MG63 (cell line): ENCODE measurements around the gene TMEM178B. TPM values are rescaled to one million over a fixed set of nuclear protein-coding genes. Genes with fewer than 3 reads are reported as not detected.
"Not testable (repeated sequence)": the region's sequence is repeated elsewhere in the genome, so short reads cannot be mapped to it uniquely, and the experiment has no call there.

ENCODE experiments used
- DNase-seq: peaks from one replicate; pipeline ENCODE4 v3.0.0-alpha.2; 2020
- H3K27me3 ChIP-seq: fragments of 250-450 bp; sonication (Bioruptor Pico); 2 replicates; pipeline ENCODE4 v1.5.1; 2020; ENCODE audit warnings: mild to moderate bottlenecking, moderate library complexity
- H3K36me3 ChIP-seq: fragments of 250-450 bp; sonication (Bioruptor Pico); 2 replicates; pipeline ENCODE4 v1.5.1; 2020; ENCODE audit warnings: mild to moderate bottlenecking, moderate library complexity
- H3K4me3 ChIP-seq: fragments of 250-450 bp; sonication (Bioruptor Pico); 2 replicates; pipeline ENCODE4 v1.5.1; 2020; ENCODE audit warnings: mild to moderate bottlenecking, moderate library complexity
- H3K9me3 ChIP-seq: fragments of 250-450 bp; sonication (Bioruptor Pico); 2 replicates; pipeline ENCODE4 v1.5.1; 2020; ENCODE audit warnings: mild to moderate bottlenecking, moderate library complexity
- total RNA-seq: library from RNA; depleted of rRNA; stranded (reverse); fragments of >200 nt; shearing (Covaris generic); gene quantifications from 2 replicates; pipeline ENCODE4 v1.2.3, GENCODE V29; 2014; ENCODE audit warnings: low replicate concordance

Gene TMEM178B
- total RNA-seq, 1 experiment from 2014 or later: 0.10 TPM

DNA sequence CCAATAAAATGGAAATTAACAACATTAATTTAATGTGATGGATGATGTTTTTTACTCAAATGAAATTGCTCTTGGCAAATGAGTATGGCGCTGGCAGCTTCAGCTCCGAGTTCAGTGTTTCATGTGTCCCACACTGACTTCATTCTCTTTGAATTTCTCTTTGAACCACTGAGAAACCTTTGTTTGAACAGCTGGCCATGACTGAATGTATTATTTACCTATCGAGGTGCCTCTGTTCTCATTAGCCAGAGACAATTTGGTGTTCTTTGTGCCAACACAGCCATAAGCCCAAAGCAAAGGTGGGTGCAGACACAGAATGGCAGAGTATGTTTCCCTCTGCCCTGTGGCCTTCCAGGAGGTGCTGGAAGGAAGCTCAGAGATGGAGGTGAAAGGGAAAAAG is 42.1 kb downstream of the TMEM178B start:
- H3K4me3 ChIP-seq: no peak overlapping the region
- H3K9me3 ChIP-seq: no peaks in the 10 kb centered on the region
- no peaks in the 10 kb centered on the region for H3K36me3 ChIP-seq
- no peaks in the 10 kb centered on the region for H3K27me3 ChIP-seq
- no peak for DNase-seq

DNA sequence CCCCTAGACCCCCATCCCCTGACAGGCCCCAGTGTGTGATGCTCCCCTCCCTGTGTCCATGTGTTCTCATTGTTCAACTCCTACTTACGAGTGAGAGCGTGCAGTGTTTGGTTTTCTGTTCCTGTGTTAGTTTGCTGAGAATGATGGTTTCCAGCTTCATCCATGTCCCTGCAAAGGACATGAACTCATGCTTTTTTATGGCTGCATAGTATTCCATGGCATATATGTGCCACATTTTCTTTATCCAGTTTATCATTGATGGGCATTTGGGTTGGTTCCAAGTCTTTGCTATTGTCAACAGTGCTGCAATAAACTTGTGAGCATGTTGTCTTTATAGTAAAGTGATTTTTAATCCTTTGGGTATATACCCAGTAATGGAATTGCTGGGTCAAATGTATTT is 42.8 kb downstream of the TMEM178B start:
- not testable (repeated sequence) for H3K9me3 ChIP-seq, H3K36me3 ChIP-seq, DNase-seq, H3K27me3 ChIP-seq, H3K4me3 ChIP-seq

DNA sequence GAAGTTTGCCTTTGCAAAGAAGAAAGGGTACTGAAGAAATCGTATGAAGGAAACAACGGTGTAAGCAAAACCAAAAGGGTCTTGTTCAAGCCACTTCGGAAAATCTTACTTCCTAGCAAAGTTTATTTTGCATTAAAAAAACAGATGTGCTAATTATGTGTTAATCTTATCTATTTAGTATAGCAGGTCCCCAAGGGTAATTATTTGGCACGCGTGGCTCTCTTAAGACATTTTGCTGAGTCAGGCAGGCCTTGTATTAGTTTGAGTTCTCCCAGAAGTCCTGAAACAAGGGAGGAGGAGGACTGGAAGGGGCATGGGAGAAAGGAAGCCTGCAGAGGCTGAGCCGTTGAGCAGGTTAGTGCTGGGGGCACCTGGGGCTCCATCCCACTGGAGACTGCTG is 44.9 kb downstream of the TMEM178B start:
- DNase-seq: no peak
- Histone ChIP-seq H3K36me3 (no peaks in the 10 kb centered on the region), H3K4me3 (no peak overlapping the region), H3K27me3 (no peaks in the 10 kb centered on the region), H3K9me3 (no peaks in the 10 kb centered on the region)

DNA sequence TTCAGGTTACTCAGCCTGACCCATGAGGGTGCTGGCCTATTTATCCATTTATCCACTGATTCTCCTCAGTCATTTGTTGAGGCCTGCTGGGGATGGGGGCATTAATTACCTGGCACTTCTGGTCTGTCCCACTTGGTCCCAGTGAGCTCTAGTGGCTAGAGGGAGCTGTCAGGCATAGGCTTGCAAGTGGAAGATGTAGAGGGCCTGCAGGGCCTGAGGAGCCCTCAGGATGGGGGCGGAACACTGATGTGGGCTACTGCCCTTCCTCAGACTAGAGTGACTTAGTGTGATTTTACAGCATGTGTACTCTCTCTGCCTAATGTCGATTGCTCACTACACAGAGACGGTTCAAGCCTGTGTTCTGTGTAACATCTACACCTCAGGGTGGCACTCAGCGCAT is 45.3 kb downstream of the TMEM178B start:
- no peak for DNase-seq
- H3K36me3 ChIP-seq: no peaks in the 10 kb centered on the region
- no peak overlapping the region for H3K4me3 ChIP-seq
- H3K27me3 ChIP-seq: no peaks in the 10 kb centered on the region
- no peaks in the 10 kb centered on the region for H3K9me3 ChIP-seq

DNA sequence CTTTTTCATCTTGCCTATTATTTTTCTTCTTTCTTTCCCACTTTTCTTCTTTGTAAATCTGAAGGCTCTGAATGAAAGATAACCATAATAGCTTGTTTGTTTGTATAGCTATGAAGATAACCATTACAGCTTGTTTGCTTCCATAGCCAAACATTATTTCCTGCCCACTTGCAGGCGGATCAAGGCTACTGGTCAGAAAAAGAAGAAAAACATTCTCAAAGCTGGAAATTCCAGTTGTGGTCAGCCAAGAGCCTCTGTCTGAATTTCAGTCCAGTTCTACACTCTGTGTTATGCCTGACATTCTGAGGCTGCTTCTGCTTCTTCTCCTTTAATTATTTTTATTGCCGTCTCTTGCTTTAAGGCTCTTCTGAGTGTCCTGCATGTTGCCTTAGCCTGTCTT is 48.9 kb downstream of the TMEM178B start:
- no peaks in the 10 kb centered on the region for H3K9me3 ChIP-seq
- no peak overlapping the region for H3K4me3 ChIP-seq
- no peak for DNase-seq
- no peaks in the 10 kb centered on the region for H3K27me3 ChIP-seq
- no peaks in the 10 kb centered on the region for H3K36me3 ChIP-seq

DNA sequence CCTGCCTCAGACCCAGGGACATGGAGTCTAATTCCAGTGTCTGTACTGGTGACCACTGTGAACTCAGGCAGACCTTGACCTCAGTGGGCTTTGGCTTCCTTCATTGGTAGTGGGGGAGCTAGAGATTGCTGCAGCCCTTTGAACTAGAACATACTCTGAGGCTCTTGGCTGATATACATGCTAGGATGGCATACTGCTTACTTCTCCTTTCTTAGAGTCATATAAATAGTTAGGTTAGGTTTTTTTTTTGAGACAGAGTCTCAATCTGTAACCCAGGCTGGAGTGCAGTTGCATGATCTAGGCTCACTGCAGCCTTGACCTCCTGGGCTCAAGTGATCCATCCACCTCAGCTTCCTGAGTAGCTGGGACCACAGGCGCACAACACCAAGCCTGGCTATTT is 49.7 kb downstream of the TMEM178B start:
- Histone ChIP-seq H3K9me3 (no peaks in the 10 kb centered on the region), H3K36me3 (no peaks in the 10 kb centered on the region), H3K4me3 (no peak overlapping the region), H3K27me3 (no peaks in the 10 kb centered on the region)
- DNase-seq: no peak

DNA sequence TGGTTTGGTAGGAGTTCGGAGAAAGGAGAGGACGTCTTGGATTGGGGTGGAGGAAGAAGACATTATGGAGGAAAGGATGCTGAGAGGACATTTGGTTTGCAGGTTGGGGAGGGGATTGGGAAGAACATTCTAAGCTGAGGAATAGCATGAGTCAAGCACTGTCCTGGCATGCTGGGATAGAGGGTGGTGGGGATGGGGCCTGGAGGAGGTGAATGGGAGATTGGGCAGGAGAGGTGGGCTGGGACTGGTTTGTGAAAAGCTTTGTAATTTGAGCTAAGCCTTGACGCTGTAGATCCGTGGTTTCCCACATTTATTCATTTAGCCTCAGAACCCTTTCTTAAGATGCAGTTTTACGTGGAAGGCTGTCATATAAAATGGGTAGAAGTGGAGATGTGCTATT is 52.2 kb downstream of the TMEM178B start:
- Histone ChIP-seq H3K9me3 (no peaks in the 10 kb centered on the region), H3K36me3 (no peaks in the 10 kb centered on the region), H3K27me3 (no peaks in the 10 kb centered on the region), H3K4me3 (no peak overlapping the region)
- no peak for DNase-seq

DNA sequence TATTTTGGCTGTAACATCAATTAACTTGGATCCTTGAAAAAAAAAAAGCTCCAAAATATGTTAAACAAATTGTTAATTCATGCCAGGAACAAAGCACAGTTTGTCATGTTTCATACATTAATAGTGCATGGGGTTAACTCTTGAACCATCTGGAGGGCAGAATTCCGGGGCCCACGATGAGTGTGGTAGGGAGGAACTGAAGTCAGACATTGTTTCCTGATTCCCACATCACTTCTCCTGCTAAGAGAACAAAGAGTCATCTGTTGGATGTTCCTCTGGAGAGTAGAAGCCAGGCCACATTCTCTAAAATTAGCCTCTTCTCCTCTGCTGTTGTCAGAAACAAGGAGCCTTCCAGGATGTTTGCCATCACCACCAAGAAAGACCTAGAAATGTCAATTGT is 54.6 kb downstream of the TMEM178B start:
- no peak overlapping the region for H3K4me3 ChIP-seq
- no peak for DNase-seq
- H3K9me3 ChIP-seq: no peaks in the 10 kb centered on the region
- no peaks in the 10 kb centered on the region for H3K27me3 ChIP-seq
- no peaks in the 10 kb centered on the region for H3K36me3 ChIP-seq

DNA sequence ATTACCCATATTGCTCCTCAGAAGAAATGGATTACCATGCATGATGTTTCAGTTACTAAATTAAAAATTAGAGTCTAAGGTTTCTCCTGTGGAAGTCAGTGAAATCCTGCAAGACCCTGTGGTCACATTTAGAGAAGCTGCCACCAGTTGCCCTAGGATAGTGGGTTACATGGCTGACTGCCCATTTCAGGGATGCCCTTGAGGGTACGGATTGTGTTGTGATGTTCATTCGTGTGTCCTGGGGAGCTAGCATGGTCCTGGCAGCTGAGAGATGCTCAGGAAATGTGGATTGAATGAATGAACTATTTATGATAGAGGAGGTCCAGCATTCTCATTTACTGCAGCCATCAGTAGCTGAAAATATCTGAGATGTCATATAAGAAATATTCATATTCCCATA is 55.1 kb downstream of the TMEM178B start:
- DNase-seq: no peak
- Histone ChIP-seq H3K9me3 (no peaks in the 10 kb centered on the region), H3K4me3 (no peak overlapping the region)

DNA sequence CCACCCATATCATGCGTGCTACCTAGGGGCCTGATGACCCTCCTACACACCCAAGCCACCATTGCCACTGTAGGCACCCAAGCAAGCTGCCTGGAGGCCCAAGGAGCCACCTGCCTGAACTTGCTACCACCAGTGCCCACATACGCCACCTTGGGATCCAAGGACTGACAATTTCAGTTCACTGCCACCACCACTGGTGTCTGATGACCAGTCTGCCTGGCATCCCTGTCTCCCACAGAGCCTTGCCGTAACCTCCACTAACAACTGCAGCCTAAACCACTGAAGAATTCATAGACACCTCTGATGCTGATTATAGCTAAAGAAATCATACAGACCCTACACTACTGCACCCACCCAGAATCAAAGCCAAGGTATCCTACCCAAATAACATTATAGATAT is 58.8 kb downstream of the TMEM178B start:
- no peaks in the 10 kb centered on the region for H3K27me3 ChIP-seq
- no peak for DNase-seq
- H3K4me3 ChIP-seq: no peak overlapping the region
- H3K9me3 ChIP-seq: no peaks in the 10 kb centered on the region
- no peaks in the 10 kb centered on the region for H3K36me3 ChIP-seq

More for the DNA sequence above, 55.1 kb downstream of the TMEM178B start:
- Histone ChIP-seq H3K36me3 (no peaks in the 10 kb centered on the region), H3K27me3 (no peaks in the 10 kb centered on the region)

DNA sequence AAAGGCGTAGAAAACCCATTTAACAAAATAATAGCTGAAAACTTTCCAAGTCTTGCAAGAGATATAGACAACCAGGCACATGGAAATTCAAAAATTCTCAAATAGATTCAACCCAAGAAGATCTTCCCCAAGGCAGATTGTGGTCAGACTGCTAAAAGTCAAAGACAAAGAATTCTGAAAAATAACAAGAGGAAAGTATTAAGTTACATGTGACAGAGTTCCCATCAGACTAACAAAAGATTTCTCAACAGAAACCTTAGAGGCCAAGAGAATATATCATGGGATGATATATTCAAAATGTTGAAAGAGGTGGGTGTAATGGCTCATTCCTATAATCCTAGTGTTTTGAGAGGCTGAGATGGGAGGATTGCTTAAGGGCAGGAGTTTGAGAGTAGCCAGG is 59.8 kb downstream of the TMEM178B start:
- Histone ChIP-seq H3K4me3 (no peak overlapping the region), H3K27me3 (no peaks in the 10 kb centered on the region), H3K36me3 (no peaks in the 10 kb centered on the region), H3K9me3 (no peaks in the 10 kb centered on the region)
- DNase-seq: no peak

DNA sequence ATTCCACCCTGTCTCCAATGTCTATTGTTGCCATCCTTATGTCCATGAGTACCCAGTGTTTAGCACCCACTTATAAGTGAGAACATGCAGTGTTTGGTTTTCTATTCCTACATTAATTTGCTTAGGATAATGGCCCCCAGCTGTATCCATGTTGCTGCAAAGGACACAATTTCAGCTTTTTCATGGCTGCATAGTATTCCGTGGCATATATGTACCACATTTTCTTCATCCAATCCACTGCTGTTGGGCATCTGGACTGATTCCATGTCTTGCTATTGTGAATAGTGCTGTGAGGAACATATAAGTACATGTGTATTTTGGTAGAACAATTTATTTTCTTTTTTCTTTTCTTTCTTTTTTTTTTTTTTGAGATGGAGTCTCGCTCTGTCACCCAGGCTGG is 68.2 kb downstream of the TMEM178B start:
- Histone ChIP-seq H3K36me3 (no peaks in the 10 kb centered on the region), H3K4me3 (no peak overlapping the region), H3K9me3 (no peaks in the 10 kb centered on the region), H3K27me3 (no peaks in the 10 kb centered on the region)
- no peak for DNase-seq

DNA sequence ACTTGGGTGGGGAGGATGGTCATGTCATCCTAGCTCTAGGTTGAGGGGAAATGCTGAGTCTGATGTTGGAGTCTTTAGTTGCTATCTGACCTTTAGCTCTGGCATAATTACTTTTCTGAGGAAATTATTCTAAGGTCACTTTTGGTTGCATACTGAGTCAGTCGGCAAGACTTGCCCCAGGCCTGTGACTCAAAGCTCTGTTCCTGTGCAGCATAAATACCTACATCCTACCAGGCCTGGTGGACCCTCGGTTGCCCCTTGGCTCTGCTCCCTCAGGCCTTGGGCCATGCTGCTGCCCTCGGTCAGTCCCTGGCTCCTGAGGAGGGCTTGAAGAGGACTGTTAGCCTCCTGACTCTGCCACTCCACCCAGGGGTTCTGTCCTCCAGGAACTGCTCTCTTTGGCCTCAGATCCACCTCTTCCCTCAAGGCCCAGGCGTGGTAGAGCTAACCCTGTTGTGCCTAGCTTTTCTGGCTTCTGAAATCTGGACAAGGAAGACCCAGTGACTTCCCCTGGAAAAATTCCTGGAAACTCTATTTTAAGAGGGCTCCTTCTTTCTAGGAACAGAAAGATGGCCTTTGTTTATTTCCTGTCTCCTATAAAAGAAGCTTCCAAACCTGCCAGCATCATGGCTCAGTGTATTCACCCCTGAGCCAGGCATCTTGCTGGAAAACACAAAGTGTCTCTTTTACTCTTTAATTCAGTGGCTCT is 71.2 kb downstream of the TMEM178B start:
- DNase-seq: peak; percentile 33

DNA sequence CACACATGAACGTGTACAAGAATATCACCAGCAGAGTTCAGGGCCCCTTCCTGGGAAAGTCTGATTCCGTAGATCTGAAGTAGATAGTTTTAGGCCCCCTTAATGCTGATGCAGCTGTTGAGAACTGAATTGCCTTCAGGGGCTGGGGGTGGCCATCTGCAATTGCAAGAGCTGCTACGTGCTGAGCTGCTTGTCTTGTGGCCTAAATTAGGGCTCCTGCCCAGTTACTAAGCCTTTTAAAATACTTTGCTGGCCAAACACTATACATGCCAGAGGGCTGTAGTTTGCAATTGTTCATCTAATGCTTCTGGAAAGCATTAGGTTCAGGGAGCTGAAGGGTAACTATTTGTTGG is 71.7 kb downstream of the TMEM178B start:
- Histone ChIP-seq H3K36me3 (no peaks in the 10 kb centered on the region), H3K27me3 (no peaks in the 10 kb centered on the region), H3K4me3 (no peak overlapping the region), H3K9me3 (no peaks in the 10 kb centered on the region)
- DNase-seq: peak; percentile 19

More for the DNA sequence above, 71.2 kb downstream of the TMEM178B start:
- no peaks in the 10 kb centered on the region for H3K27me3 ChIP-seq
- no peak overlapping the region for H3K4me3 ChIP-seq
- no peaks in the 10 kb centered on the region for H3K36me3 ChIP-seq
- H3K9me3 ChIP-seq: no peaks in the 10 kb centered on the region

DNA sequence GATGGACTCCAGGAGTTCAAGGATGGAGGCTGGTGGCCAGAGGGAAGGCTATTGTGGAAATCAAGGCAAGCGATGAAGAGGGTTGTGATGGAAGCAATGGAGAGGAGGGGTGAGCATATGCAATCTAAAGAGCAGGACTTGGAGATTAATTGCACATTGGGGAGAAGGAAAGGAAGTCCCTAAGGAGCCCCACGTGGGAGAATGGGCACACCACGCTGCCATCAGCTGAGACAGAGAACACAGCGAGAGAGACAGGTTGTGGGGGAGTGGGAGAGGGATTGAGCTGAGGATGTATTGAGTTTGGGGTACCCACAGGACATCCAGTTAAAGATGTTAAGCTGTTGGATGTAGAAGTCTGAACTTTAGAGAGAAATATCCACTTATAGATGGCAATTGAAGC is 73.6 kb downstream of the TMEM178B start:
- no peak overlapping the region for H3K4me3 ChIP-seq
- no peaks in the 10 kb centered on the region for H3K36me3 ChIP-seq
- no peak for DNase-seq
- H3K27me3 ChIP-seq: no peaks in the 10 kb centered on the region
- H3K9me3 ChIP-seq: no peaks in the 10 kb centered on the region

DNA sequence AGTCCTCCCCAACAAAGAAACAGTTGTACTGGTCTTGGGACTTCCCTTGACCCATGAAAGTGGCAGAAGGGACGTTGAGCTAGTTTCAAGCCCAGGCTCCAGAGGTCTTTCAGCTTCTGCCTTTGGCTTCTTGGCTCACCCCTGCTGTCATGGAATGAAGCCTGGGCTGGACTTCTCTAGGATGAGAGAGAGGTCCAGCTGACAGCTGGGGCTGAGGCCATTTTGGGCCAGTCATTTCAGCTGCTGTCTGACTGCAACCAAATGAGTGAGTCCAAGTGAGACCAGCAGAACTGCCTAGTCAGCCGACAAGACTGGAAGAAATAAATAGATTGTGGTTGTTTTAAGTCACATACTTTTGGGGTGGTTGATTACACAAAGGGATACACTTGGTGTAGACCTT is 76.6 kb downstream of the TMEM178B start:
- Histone ChIP-seq H3K9me3 (no peaks in the 10 kb centered on the region), H3K27me3 (no peaks in the 10 kb centered on the region), H3K36me3 (no peaks in the 10 kb centered on the region), H3K4me3 (no peak overlapping the region)
- DNase-seq: no peak

DNA sequence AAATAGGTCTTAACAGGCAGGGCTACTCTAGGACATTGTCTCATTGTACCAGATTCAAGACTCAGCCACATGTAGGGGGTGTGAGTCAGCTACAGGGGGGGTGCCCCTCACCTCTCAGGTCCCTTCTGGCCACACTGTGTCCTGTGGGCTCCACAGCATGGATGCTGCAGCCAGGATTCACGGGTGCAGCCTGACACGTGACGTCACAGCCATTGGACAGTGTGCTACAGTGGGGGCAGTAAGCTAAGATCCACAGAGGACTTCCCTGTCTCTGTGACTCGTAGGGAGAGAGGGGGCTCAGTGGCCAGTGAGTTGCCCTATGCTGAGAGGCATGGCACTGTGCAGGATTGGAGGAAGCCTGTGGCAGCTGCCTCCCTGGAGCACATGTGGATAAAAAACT is 77.9 kb downstream of the TMEM178B start:
- Histone ChIP-seq H3K36me3 (no peaks in the 10 kb centered on the region), H3K9me3 (no peaks in the 10 kb centered on the region), H3K4me3 (no peak overlapping the region), H3K27me3 (no peaks in the 10 kb centered on the region)
- no peak for DNase-seq

DNA sequence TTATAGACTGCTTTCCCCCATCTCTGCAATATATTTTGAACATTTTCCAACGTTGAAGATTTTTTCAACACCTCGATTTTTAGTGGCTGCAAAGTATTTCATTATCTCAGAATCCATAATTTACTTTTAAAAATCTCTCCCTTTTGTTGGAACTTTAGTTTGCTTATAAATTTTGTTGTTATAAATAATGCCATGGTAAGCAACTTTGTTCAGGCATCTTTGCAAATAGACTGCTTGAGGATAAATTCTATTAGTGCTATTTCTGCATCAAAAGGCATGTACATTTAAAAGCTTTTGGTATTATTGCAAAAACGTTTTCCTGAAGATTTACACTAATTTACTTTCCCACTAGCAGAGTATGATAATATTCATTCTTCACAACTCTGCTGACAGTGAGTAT is 79.4 kb downstream of the TMEM178B start:
- DNase-seq: no peak
- Histone ChIP-seq H3K36me3 (no peaks in the 10 kb centered on the region), H3K4me3 (no peak overlapping the region), H3K27me3 (no peaks in the 10 kb centered on the region), H3K9me3 (no peaks in the 10 kb centered on the region)
